ENCODE data around the gene P2RY8. TPM values are rescaled to one million over a fixed set of nuclear protein-coding genes. Genes with fewer than 3 reads are reported as not detected.

P2RY8 gene
- total and polyA plus RNA-seq, 10 of the 15 experiments (the other 5 are each of a cell fraction or from before 2014, with no cell fraction given) = 2.0 to 64.4 (median 36.5) TPM

DNA sequence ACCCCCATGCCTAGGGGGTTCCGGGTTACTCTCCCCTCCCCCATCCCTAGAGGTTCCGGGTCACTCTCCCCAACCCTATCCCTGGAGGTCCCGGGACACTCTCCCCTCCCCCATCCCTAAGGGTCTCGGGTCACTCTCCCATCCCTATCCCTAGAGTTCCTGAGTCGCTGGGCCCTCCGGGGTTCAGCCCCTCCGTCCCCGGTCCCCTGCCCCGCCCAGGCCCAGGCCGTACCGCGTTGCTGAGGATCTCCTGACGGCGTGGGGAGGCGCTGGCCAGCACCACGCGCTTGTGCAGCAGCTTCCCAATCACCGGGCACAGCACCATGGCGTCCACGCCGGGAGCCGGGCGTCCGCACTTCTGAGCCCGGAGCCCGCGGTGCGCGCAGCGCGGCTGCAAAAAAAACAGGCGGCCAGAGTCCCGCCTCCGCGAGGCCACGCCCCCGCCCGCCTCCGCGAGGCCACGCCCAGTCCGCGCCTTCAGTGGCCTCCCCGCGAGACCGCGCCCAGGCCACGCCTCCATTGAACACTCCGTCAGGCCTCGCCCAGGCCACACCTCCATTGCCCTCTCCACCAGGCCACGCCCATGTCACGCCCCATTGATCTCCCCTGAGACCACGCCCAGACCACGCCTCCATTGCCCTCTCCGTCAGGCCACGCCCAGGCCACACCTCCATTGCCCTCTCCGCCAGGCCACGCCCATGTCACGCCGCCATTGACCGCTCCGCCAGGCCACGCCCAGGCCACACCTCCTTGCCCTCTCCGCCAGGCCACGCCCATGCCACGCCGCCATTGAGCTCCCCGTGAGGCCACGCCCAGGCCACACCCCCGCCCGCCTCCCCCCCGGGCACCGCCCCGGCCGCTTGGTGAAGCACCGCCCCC, 84.2 kb downstream of the P2RY8 start, which contains the start of gene ASMTL (continued):
- TF ChIP-seq MTA2 (IDR thresholded peaks at IDR 0.05; ENCODE audit: low read depth) (0 out of 2 replicates have a peak, but pooled peaks have one; percentile 14), YY1 (IDR thresholded peaks at IDR 0.05; ENCODE audit: low read depth, low read length) (0 out of 2 replicates have a peak, but pooled peaks have one; percentile 75), GABPA (IDR thresholded peaks at IDR 0.05; ENCODE audit: low read depth) (peak; percentile 77; the same call in 1 of the 2 replicates), CBFB (IDR thresholded peaks at IDR 0.05; ENCODE audit: low read depth) (peak; percentile 58; the same call in 1 of the 2 replicates), TCF3 (IDR thresholded peaks at IDR 0.05; ENCODE audit: borderline replicate concordance, insufficient read depth, low read depth, low read length) (no peak), BHLHE40 (IDR thresholded peaks at IDR 0.05; ENCODE audit: borderline replicate concordance in 1 of 2, low read depth in 2 of 2, low read length in 1 of 2) (peak in 1 of 2 experiments; percentile 5; a peak in 1 of 4 replicates), KLF5 (IDR thresholded peaks at IDR 0.05; ENCODE audit: partially characterized antibody) (no peak), ASH2L (IDR thresholded peaks at IDR 0.05; ENCODE audit: borderline replicate concordance, low read depth) (no peak), CBX3 (IDR thresholded peaks at IDR 0.05; ENCODE audit: borderline replicate concordance, low read depth) (no peak), PKNOX1 (IDR thresholded peaks at IDR 0.05) (peak; percentile 44; the same call in 1 of the 2 replicates), SPI1 (IDR thresholded peaks at IDR 0.05; ENCODE audit: borderline replicate concordance, insufficient read depth, low read depth, low read length) (no peak), RFX5 (IDR thresholded peaks at IDR 0.05; ENCODE audit: low read depth, low read length) (peak; percentile 66), RBBP5 (conservative IDR thresholded peaks at IDR 0.05) (no peak), SUPT20H (IDR thresholded peaks at IDR 0.05; ENCODE audit: borderline replicate concordance, control insufficient read depth, low read depth, low read length) (no peak), IKZF1 (conservative IDR thresholded peaks at IDR 0.05) (peak; percentile 53), POLR2A (IDR thresholded peaks at IDR 0.05; ENCODE audit: low read depth, low read length) (peak; percentile 98), GATAD2B (conservative IDR thresholded peaks at IDR 0.05; ENCODE audit: low read depth) (peak; percentile 58; the same call in 1 of the 2 replicates), BACH1 (IDR thresholded peaks at IDR 0.05; ENCODE audit: borderline replicate concordance) (peak; percentile 80), SIN3A (IDR thresholded peaks at IDR 0.05; ENCODE audit: low read depth, low read length) (0 out of 2 replicates have a peak, but pooled peaks have one; percentile 66), NFYB (IDR thresholded peaks at IDR 0.05; ENCODE audit: insufficient read depth, low read depth, low read length) (0 out of 2 replicates have a peak, but pooled peaks have one; percentile 9), CHD2 (IDR thresholded peaks at IDR 0.05; ENCODE audit: borderline replicate concordance, low read depth, low read length) (peak; percentile 93), POLR2AphosphoS2 (IDR thresholded peaks at IDR 0.05; ENCODE audit: low read depth, low read length) (peak; percentile 69; the same call in 1 of the 2 replicates)
- TF ChIP-seq, protein P1, sequence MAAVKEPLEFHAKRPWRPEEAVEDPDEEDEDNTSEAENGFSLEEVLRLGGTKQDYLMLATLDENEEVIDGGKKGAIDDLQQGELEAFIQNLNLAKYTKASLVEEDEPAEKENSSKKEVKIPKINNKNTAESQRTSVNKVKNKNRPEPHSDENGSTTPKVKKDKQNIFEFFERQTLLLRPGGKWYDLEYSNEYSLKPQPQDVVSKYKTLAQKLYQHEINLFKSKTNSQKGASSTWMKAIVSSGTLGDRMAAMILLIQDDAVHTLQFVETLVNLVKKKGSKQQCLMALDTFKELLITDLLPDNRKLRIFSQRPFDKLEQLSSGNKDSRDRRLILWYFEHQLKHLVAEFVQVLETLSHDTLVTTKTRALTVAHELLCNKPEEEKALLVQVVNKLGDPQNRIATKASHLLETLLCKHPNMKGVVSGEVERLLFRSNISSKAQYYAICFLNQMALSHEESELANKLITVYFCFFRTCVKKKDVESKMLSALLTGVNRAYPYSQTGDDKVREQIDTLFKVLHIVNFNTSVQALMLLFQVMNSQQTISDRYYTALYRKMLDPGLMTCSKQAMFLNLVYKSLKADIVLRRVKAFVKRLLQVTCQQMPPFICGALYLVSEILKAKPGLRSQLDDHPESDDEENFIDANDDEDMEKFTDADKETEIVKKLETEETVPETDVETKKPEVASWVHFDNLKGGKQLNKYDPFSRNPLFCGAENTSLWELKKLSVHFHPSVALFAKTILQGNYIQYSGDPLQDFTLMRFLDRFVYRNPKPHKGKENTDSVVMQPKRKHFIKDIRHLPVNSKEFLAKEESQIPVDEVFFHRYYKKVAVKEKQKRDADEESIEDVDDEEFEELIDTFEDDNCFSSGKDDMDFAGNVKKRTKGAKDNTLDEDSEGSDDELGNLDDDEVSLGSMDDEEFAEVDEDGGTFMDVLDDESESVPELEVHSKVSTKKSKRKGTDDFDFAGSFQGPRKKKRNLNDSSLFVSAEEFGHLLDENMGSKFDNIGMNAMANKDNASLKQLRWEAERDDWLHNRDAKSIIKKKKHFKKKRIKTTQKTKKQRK (IDR thresholded peaks at IDR 0.05; ENCODE audit: low read depth, low read length) = no peak
- TF ChIP-seq, protein P2, sequence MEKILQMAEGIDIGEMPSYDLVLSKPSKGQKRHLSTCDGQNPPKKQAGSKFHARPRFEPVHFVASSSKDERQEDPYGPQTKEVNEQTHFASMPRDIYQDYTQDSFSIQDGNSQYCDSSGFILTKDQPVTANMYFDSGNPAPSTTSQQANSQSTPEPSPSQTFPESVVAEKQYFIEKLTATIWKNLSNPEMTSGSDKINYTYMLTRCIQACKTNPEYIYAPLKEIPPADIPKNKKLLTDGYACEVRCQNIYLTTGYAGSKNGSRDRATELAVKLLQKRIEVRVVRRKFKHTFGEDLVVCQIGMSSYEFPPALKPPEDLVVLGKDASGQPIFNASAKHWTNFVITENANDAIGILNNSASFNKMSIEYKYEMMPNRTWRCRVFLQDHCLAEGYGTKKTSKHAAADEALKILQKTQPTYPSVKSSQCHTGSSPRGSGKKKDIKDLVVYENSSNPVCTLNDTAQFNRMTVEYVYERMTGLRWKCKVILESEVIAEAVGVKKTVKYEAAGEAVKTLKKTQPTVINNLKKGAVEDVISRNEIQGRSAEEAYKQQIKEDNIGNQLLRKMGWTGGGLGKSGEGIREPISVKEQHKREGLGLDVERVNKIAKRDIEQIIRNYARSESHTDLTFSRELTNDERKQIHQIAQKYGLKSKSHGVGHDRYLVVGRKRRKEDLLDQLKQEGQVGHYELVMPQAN (conservative IDR thresholded peaks at IDR 0.05) = peak; percentile 56; the same call in 1 of the 2 replicates
